ENCODE results near the gene AGER. TPM values are rescaled to one million over a fixed set of nuclear protein-coding genes. Genes with fewer than 3 reads are reported as not detected.

The AGER gene
- total and polyA plus RNA-seq, 7 donors = 1.9 to 10.6 (median 5.3) TPM; not detected in 1

- WGBS, 2 donors = 44 to 52% methylated on average over 35 of the region's 35 CpGs
- peak; percentile 78 for DNase-seq
- Histone ChIP-seq H3K9me3 (no peaks in the 10 kb centered on the region), H3K36me3 (peaks cover 7 to 42% (median 10%) of the 10 kb centered on the region in 4 donors), H3K27me3 (no peaks in the 10 kb centered on the region), H3K27ac (peak overlapping the region; percentile 88 to 93 (median 92)), H3K4me1 (peaks cover 0 to 59% (median 49%) of the 10 kb centered on the region in 4 donors), H3K4me3 (peak overlapping the region; percentile 61 to 80 (median 78))
- intact Hi-C loops (cut with DNase I) = loop anchor here (1.0 to 10.0 kb wide), 3 partner anchors 23 to 108 kb away; partner anchors contain the start of gene FKBPL
- TF ChIP-seq POLR2AphosphoS5 (IDR thresholded peaks at IDR 0.05) (peak in 3 of 4 donors; percentile 11 to 37 (median 30)), POLR2A (IDR thresholded peaks at IDR 0.05) (no peak)
These were observed 31.1 kb downstream of the AGER start for GRCh38 chr6:32152769-32153563.

DNA sequence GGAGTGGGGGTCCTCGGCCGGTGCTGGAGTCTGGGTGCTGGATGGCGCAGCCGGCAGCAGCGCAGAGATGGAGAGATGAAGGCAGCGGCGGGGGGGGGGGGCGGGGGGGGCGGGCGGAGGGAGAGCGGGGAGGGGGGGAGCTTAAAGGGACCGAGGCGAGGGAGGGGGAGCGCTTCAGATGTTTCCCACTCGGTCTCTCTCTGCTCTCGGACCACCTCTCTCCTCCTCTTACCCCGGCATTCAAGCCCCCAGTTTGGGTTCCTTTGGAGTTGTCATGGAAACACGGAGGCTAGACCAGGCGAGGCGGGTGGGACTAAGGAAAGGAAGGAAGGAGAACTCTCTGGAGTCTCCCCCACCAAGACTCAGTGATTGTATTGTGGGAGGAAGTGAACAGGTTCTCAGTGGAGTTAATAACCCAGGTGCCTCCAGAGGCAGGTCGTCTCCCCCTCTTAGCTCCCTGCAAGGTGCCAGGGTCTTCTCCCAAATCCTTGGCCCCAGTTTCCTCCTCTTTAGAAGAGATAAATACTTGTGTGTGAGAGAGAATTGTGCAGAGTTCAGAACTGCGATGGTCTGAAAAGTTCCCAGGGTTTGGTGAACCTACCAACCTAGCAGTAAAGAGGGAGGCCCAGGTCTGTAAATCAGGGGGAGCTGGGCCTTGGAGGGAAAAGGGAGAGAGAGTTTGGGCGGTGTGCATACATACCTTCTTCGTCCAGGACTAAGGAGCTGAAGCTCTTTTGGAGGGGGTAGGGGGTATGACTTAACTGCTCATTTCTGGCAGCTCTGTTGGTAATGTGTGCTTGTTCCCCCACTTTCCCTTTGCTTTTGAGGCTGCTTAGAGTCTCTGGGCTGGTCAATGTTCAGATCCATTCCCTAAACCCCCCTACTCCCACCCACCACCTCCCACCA, 31.9 kb downstream of the AGER start, which contains the start of gene PRRT1:
PRRT1 (minus strand) TSS at position 77 of the 906 bp plus-strand sequence. CDS start 112 bp downstream, outside the sequence.
- TF ChIP-seq, protein P1, sequence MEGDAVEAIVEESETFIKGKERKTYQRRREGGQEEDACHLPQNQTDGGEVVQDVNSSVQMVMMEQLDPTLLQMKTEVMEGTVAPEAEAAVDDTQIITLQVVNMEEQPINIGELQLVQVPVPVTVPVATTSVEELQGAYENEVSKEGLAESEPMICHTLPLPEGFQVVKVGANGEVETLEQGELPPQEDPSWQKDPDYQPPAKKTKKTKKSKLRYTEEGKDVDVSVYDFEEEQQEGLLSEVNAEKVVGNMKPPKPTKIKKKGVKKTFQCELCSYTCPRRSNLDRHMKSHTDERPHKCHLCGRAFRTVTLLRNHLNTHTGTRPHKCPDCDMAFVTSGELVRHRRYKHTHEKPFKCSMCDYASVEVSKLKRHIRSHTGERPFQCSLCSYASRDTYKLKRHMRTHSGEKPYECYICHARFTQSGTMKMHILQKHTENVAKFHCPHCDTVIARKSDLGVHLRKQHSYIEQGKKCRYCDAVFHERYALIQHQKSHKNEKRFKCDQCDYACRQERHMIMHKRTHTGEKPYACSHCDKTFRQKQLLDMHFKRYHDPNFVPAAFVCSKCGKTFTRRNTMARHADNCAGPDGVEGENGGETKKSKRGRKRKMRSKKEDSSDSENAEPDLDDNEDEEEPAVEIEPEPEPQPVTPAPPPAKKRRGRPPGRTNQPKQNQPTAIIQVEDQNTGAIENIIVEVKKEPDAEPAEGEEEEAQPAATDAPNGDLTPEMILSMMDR (IDR thresholded peaks at IDR 0.05) = no peak
- TF ChIP-seq EP300 (IDR thresholded peaks at IDR 0.05) (no peak), POLR2AphosphoS5 (IDR thresholded peaks at IDR 0.05) (peak in 1 of 4 donors; percentile 19), POLR2A (IDR thresholded peaks at IDR 0.05) (no peak)
- Histone ChIP-seq H3K36me3 (peaks cover 0 to 34% (median 1%) of the 10 kb centered on the region in 4 donors), H3K27me3 (no peaks in the 10 kb centered on the region), H3K9me3 (no peaks in the 10 kb centered on the region), H3K4me1 (peaks cover 0 to 59% (median 49%) of the 10 kb centered on the region in 4 donors), H3K4me3 (peak within 1 kb of the TSS; percentile 61 to 80 (median 78)), H3K27ac (peak within 1 kb of the TSS; percentile 88 to 93 (median 92))
- no peak for DNase-seq
- 35 to 65% methylated on average over 18 of the region's 24 CpGs for WGBS, 2 donors
- intact Hi-C loops (cut with DNase I) = loop anchor here (1.0 to 10.0 kb wide), 3 partner anchors 22 to 107 kb away; partner anchors contain the start of gene FKBPL

- Histone ChIP-seq H3K4me1 (peaks cover 0 to 58% (median 49%) of the 10 kb centered on the region in 4 donors), H3K27ac (peak overlapping the region; percentile 88 to 93 (median 92)), H3K27me3 (no peaks in the 10 kb centered on the region), H3K36me3 (peaks cover 0 to 26% (median 0%) of the 10 kb centered on the region in 4 donors), H3K9me3 (no peaks in the 10 kb centered on the region), H3K4me3 (peak overlapping the region; percentile 61 to 80 (median 78))
- intact Hi-C loops (cut with DNase I) = loop anchor here (5.0 to 10.0 kb wide), 2 partner anchors 46 to 107 kb away; no protein-coding TSS in a partner anchor
- 54 to 69% methylated on average over 8 of the region's 8 CpGs for WGBS, 2 donors
- no peak for TF ChIP-seq POLR2A (IDR thresholded peaks at IDR 0.05)
- TF ChIP-seq POLR2AphosphoS5 (IDR thresholded peaks at IDR 0.05) = peak in 1 of 4 donors; percentile 51
- no peak for DNase-seq
These were observed 32.7 kb downstream of the AGER start for GRCh38 chr6:32151181-32151862.

GRCh38 chr6:32149932-32150870, 33.9 kb downstream of the AGER start:
- peaks cover 0 to 47% (median 40%) of the 10 kb centered on the region in 4 donors for H3K4me1 ChIP-seq
- H3K27me3 ChIP-seq = no peaks in the 10 kb centered on the region
- TF ChIP-seq, protein P1 (IDR thresholded peaks at IDR 0.05) = no peak
- no peak for TF ChIP-seq EP300 (IDR thresholded peaks at IDR 0.05)
- no peak for TF ChIP-seq POLR2AphosphoS5 (IDR thresholded peaks at IDR 0.05)
- DNase-seq = no peak
- intact Hi-C loops (cut with DNase I) = loop anchor here (5.0 to 10.0 kb wide), 2 partner anchors 47 to 105 kb away; no protein-coding TSS in a partner anchor
- peak overlapping the region; percentile 61 to 80 (median 78) for H3K4me3 ChIP-seq
- peaks cover 0 to 18% (median 0%) of the 10 kb centered on the region in 4 donors for H3K36me3 ChIP-seq
- 51 to 78% methylated on average over 55 of the region's 55 CpGs for WGBS, 2 donors
- no peaks in the 10 kb centered on the region for H3K9me3 ChIP-seq
- H3K27ac ChIP-seq = peak overlapping the region in 3 of 4 donors; percentile 92 to 93 (median 93)

Measured in sigmoid colon (tissue), 7 donors.